Fibroblast of pulmonary artery (primary cell): ENCODE data around the gene HMX3.

Source experiments
- DNase-seq: peaks from one replicate; pipeline ENCODE4 v3.0.0-alpha.2; 2010; ENCODE audit warnings: low read depth
- H3K4me3 ChIP-seq: replicated peaks from 2 replicates; pipeline ENCODE4 v1.5.1; 2011; ENCODE audit warnings: low read depth, mild to moderate bottlenecking, control low read depth, low read length, moderate library complexity
- TF ChIP-seq, protein P1 (sequence below): IDR thresholded peaks from 2 replicates; pipeline ENCODE4 v1.5.1; 2011; ENCODE audit warnings: mild to moderate bottlenecking, control low read depth, low read length, inconsistent platforms; ENCODE audit errors: missing control alignments

The HMX3 gene

DNA sequence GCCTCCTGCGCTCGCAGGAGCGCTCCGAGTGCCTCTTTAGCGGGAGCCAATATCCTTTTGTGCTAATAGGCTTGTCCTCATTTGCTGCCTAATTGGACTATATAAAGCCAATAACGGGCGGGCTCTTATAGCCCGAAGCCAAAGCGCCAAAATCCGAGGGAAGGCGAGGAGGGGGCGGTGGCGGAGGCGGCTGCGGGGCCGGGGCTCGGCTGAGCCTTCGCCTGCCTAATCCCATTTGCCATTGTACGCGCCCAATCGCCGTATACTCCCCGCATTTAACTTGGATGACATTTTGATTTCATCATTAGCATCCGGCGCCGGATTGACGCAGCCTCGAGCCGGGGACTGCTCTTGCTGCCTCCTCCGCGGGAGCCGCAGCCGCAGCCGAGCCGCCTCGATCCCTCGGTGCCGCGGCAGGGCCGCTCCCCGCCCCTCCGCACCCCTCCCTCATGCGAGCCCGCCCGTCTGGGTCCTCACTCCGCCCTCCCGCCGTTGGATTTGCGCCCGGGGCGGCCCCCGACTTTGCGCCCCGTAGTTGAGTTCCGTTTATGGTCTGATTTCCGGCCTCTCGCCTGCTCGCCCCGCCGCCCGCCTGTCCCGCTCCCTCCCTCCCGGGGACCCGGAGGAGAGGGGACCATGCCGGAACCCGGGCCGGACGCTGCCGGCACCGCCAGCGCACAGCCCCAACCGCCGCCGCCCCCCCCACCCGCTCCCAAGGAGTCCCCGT is at the start of gene HMX3:
TSS of gene HMX3 (plus strand) at position 556 of the 727 bp plus-strand sequence. CDS start at position 637, 81 bp downstream.
- DNase-seq, result peak; percentile 55
- H3K4me3 ChIP-seq, result peak within 1 kb of the TSS; percentile 22
- TF ChIP-seq, protein P1, sequence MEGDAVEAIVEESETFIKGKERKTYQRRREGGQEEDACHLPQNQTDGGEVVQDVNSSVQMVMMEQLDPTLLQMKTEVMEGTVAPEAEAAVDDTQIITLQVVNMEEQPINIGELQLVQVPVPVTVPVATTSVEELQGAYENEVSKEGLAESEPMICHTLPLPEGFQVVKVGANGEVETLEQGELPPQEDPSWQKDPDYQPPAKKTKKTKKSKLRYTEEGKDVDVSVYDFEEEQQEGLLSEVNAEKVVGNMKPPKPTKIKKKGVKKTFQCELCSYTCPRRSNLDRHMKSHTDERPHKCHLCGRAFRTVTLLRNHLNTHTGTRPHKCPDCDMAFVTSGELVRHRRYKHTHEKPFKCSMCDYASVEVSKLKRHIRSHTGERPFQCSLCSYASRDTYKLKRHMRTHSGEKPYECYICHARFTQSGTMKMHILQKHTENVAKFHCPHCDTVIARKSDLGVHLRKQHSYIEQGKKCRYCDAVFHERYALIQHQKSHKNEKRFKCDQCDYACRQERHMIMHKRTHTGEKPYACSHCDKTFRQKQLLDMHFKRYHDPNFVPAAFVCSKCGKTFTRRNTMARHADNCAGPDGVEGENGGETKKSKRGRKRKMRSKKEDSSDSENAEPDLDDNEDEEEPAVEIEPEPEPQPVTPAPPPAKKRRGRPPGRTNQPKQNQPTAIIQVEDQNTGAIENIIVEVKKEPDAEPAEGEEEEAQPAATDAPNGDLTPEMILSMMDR, result no peak

- H3K4me3 ChIP-seq, result no peak overlapping the region
- DNase-seq, result no peak
- TF ChIP-seq, protein P1, result no peak
Measured at GRCh38 chr10:123086281-123086680, 49.5 kb upstream of the HMX3 start.

DNA sequence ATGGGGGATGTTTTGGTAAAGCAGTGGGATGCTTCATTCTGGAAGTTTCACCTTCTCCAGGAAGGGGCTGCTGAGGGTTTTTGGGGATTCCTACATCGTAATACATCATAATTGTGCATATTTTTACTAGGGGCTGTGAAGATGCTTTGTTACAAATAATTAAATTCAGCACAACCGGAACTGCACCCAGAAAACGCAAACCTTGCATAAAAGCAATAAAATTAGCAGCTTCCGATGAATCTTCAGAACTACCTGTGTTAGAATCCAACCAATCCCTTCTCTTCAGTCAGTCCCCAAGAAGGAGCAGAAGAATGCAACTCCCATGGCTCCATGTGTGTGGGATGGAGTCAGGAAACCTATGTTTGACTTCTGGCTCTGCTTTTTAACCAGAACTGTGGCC is 48.4 kb upstream of the HMX3 start:
- H3K4me3 ChIP-seq, result no peak overlapping the region
- TF ChIP-seq, protein P1, result no peak
- DNase-seq, result no peak

GRCh38 chr10:123087786-123088185 is 48.0 kb upstream of the HMX3 start:
- no peak for DNase-seq
- TF ChIP-seq, protein P1, result no peak
- H3K4me3 ChIP-seq, result no peak overlapping the region

- TF ChIP-seq, protein P1, result no peak
- H3K4me3 ChIP-seq, result no peak overlapping the region
- no peak for DNase-seq
Measured at GRCh38 chr10:123092635-123093414, 42.9 kb upstream of the HMX3 start.

- TF ChIP-seq, protein P1, result no peak
- H3K4me3 ChIP-seq, result no peak overlapping the region
- DNase-seq, result no peak
Measured at GRCh38 chr10:123093489-123093888, 42.3 kb upstream of the HMX3 start.
